HCT116 (cell line): ENCODE results near the gene SYCP2. TPM values are rescaled to one million over a fixed set of nuclear protein-coding genes. Genes with fewer than 3 reads are reported as not detected.

Experiments used
- ATAC-seq: fragments of 200-7000 bp; cut with Tn5 transposase; 2 replicates; pipeline ENCODE4 v1.9.1; 2020; ENCODE audit warnings: mild to moderate bottlenecking, moderate library complexity
- BruUV-seq: library from RNA; stranded (reverse); fragments of 400-500 nt; replicated peaks from 2 replicates; lab custom pipeline; 2021; lab: Mats Ljungman, UMichigan
- CTCF ChIA-PET: fragments of 300-600 bp; sonication (Branson Sonifier 250); formaldehyde crosslinking; loops from one replicate; lab custom pipeline; 2021; ENCODE audit warnings: antibody characterized with exemption; lab: Charles Lee
- POLR2A ChIA-PET: fragments of 300-600, 350-600 bp; sonication (Branson Sonifier 250); formaldehyde crosslinking; loops from one replicate; lab custom pipeline; 2021; ENCODE audit warnings: antibody characterized with exemption; lab: Charles Lee
- RAD21 ChIA-PET, 2 experiments: fragments of 300-600 bp; sonication (Branson Sonifier 250); formaldehyde crosslinking; loops; one replicate each; lab custom pipeline; 2023; ENCODE audit warnings: low total read pairs in 2 of 2; ENCODE audit not compliant: uncharacterized antibody in 2 of 2, unreplicated experiment in 2 of 2, low non-redundant PET in 1 of 2; lab: Charles Lee
- DNase-seq: peaks from one replicate; pipeline ENCODE4 v3.0.0-alpha.2; 2010; ENCODE audit warnings: low read depth, low spot score
- H2AFZ ChIP-seq: fragments of 200-600 bp; shearing (Covaris generic), sonication (generic); 2 replicates; pipeline ENCODE4 v1.6.1; 2017; ENCODE audit warnings: low read depth, mixed run types, mixed read lengths, antibody characterized with exemption, low read length; ENCODE audit not compliant: poor library complexity, severe bottlenecking
- H3K27ac ChIP-seq: 2 replicates; pipeline ENCODE4 v1.5.1; 2012; ENCODE audit warnings: low read depth, low read length
- H3K27me3 ChIP-seq: fragments of 200-600 bp; sonication (generic); 2 replicates; pipeline ENCODE4 v1.6.1; 2016; ENCODE audit warnings: mixed run types, low read length, mixed read lengths; ENCODE audit not compliant: insufficient read depth
- H3K36me3 ChIP-seq, 2 experiments: fragments of 200-500 bp in 1 of 2; fragments of 200-600 bp in 1 of 2; sonication (Bioruptor generic) in 1 of 2; sonication (generic) in 1 of 2; 2 replicates each; pipeline versions ENCODE4 v1.5.1 to v1.6.1; 2014 to 2016; ENCODE audit warnings: low read length in 2 of 2, inconsistent platforms in 1 of 2, mixed read lengths in 1 of 2, mixed run types in 1 of 2; ENCODE audit not compliant: insufficient read depth in 2 of 2, control insufficient read depth in 1 of 2
- H3K4me1 ChIP-seq, 2 experiments: fragments of 200-600 bp in 1 of 2; sonication (generic) in 1 of 2; 2 replicates each; pipeline versions ENCODE4 v1.5.1 to v1.6.1; 2012 to 2017; ENCODE audit warnings: low read length in 2 of 2, inconsistent platforms in 1 of 2, mild to moderate bottlenecking in 1 of 2, mixed read lengths in 1 of 2, mixed run types in 1 of 2, moderate library complexity in 1 of 2; ENCODE audit not compliant: insufficient read depth in 2 of 2, control insufficient read depth in 1 of 2
- H3K4me2 ChIP-seq: fragments of 200-600 bp; sonication (generic); 2 replicates; pipeline ENCODE4 v1.6.1; 2017; ENCODE audit warnings: mixed run types, low read length, mixed read lengths
- H3K4me3 ChIP-seq, 2 experiments: fragments of 200-600 bp in 1 of 2; sonication (generic) in 1 of 2; replicated peaks in 1 of 2; 2 replicates each; pipeline ENCODE4 v1.5.1; 2011 to 2016; ENCODE audit warnings: low read length in 2 of 2, control low read depth in 1 of 2, low read depth in 1 of 2, mild to moderate bottlenecking in 1 of 2, mixed read lengths in 1 of 2, mixed run types in 1 of 2
- H3K79me2 ChIP-seq: fragments of 200-600 bp; sonication (generic); 2 replicates; pipeline ENCODE4 v1.6.1; 2017; ENCODE audit warnings: mild to moderate bottlenecking, mixed run types, low read length, moderate library complexity, mixed read lengths; ENCODE audit not compliant: insufficient read depth
- H3K9ac ChIP-seq: fragments of 200-600 bp; sonication (generic); 2 replicates; pipeline ENCODE4 v1.6.1; 2016; ENCODE audit warnings: low read length, mixed read lengths
- H3K9me2 ChIP-seq: fragments of 200-600 bp; sonication (generic), shearing (Covaris generic); 2 replicates; pipeline ENCODE4 v1.6.1; 2017; ENCODE audit warnings: mixed run types, mild to moderate bottlenecking, moderate library complexity; ENCODE audit not compliant: insufficient read depth
- H3K9me3 ChIP-seq, 2 experiments: fragments of 200-500 bp in 1 of 2; fragments of 200-600 bp in 1 of 2; sonication (Bioruptor generic) in 1 of 2; sonication (generic) in 1 of 2; 2 replicates each; pipeline ENCODE4 v1.6.1; 2014 to 2017; ENCODE audit warnings: low read length in 2 of 2, mixed read lengths in 2 of 2, inconsistent platforms in 1 of 2, low read depth in 1 of 2, mild to moderate bottlenecking in 1 of 2, mixed run types in 1 of 2, moderate library complexity in 1 of 2; ENCODE audit not compliant: control insufficient read depth in 1 of 2, insufficient read depth in 1 of 2
- H4K20me1 ChIP-seq: fragments of 200-600 bp; sonication (generic), shearing (Covaris generic); 2 replicates; pipeline ENCODE4 v1.6.1; 2017; ENCODE audit warnings: mixed run types, mild to moderate bottlenecking, moderate library complexity; ENCODE audit not compliant: insufficient read depth
- CBX3 ChIP-seq: IDR thresholded peaks from 2 replicates; pipeline ENCODE4 v1.6.1; 2012; ENCODE audit warnings: low read depth
- CEBPB ChIP-seq: IDR thresholded peaks from 2 replicates; pipeline ENCODE4 v1.6.1; 2012; ENCODE audit warnings: low read depth
- CTCF ChIP-seq, 3 experiments: fragments of 200-600 bp in 1 of 3; sonication (generic) in 1 of 3; IDR thresholded peaks in 2 of 3; conservative IDR thresholded peaks in 1 of 3; 2 replicates each; pipeline ENCODE4 v1.5.1; 2012 to 2017; ENCODE audit warnings: low read depth in 2 of 3, low read length in 2 of 3, antibody characterized with exemption in 1 of 3, borderline replicate concordance in 1 of 3, control low read depth in 1 of 3, mild to moderate bottlenecking in 1 of 3, mixed read lengths in 1 of 3, mixed run types in 1 of 3, moderate library complexity in 1 of 3; ENCODE audit not compliant: insufficient read depth in 1 of 3
- EGR1 ChIP-seq: IDR thresholded peaks from 2 replicates; pipeline ENCODE4 v1.6.1; 2012; ENCODE audit warnings: low read depth
- ELF1 ChIP-seq: IDR thresholded peaks from 2 replicates; pipeline ENCODE4 v1.6.1; 2012; ENCODE audit warnings: low read depth, borderline replicate concordance
- EZH2 ChIP-seq: fragments of 200-600 bp; sonication (generic); IDR thresholded peaks from 2 replicates; pipeline ENCODE4 v1.6.1; 2017; ENCODE audit warnings: antibody characterized with exemption, mixed run types
- FOSL1 ChIP-seq: IDR thresholded peaks from 2 replicates; pipeline ENCODE4 v1.6.1; 2012; ENCODE audit warnings: low read depth
- POLR2A ChIP-seq: IDR thresholded peaks from 2 replicates; pipeline ENCODE4 v1.7.0; 2011; ENCODE audit warnings: borderline replicate concordance; ENCODE audit not compliant: insufficient read depth, insufficient read length; ENCODE audit errors: extremely low read depth
- POLR2AphosphoS5 ChIP-seq: IDR thresholded peaks from 2 replicates; pipeline ENCODE4 v1.6.1; 2011; ENCODE audit warnings: mild to moderate bottlenecking, low read depth, low read length, moderate library complexity
- RAD21 ChIP-seq: IDR thresholded peaks from 2 replicates; pipeline ENCODE4 v1.6.1; 2012; ENCODE audit warnings: low read depth, mild to moderate bottlenecking
- REST ChIP-seq: IDR thresholded peaks from 2 replicates; pipeline ENCODE4 v1.6.1; 2012; ENCODE audit warnings: low read depth
- SIN3A ChIP-seq: IDR thresholded peaks from 2 replicates; pipeline ENCODE4 v1.6.1; 2012; ENCODE audit warnings: low read depth
- SP1 ChIP-seq: IDR thresholded peaks from 2 replicates; pipeline ENCODE4 v1.6.1; 2012; ENCODE audit warnings: low read depth
- SRF ChIP-seq: IDR thresholded peaks from 2 replicates; pipeline ENCODE4 v1.6.1; 2012; ENCODE audit warnings: low read depth
- YY1 ChIP-seq: IDR thresholded peaks from 2 replicates; pipeline ENCODE4 v1.6.1; 2011; ENCODE audit warnings: low read length, low read depth, moderate library complexity, mild to moderate bottlenecking; ENCODE audit not compliant: insufficient replicate concordance; ENCODE audit errors: extremely low read depth
- intact Hi-C: fragments of 100-400 bp; cut with micrococcal nuclease; formaldehyde crosslinking; loops from 2 replicates; pipeline ENCODE4 v1.10.0; 2022
- total RNA-seq: library from RNA; stranded (reverse); gene quantifications from one replicate; pipeline ENCODE4 v1.2.1, GENCODE V29; 2021; ENCODE audit not compliant: unreplicated experiment
- TF ChIP-seq, protein P1 (sequence below): IDR thresholded peaks from 2 replicates; pipeline ENCODE4 v1.6.1; 2012
- TF ChIP-seq, protein P2 (sequence below): IDR thresholded peaks from 2 replicates; pipeline ENCODE4 v1.6.1; 2011; ENCODE audit warnings: mild to moderate bottlenecking, low read length, moderate library complexity; ENCODE audit not compliant: insufficient replicate concordance; ENCODE audit errors: extremely low read depth
- TF ChIP-seq, protein P3 (sequence below): IDR thresholded peaks from 2 replicates; pipeline ENCODE4 v1.6.1; 2012

Gene SYCP2
- total RNA-seq, 1 experiment from 2014 or later = 0.59 TPM

GRCh38 chr20:59817846-59818615 lies 115.4 kb downstream of the SYCP2 start:
- H3K4me2 ChIP-seq = no peak overlapping the region

More at GRCh38 chr20:59817846-59818615, 115.4 kb downstream of the SYCP2 start:
- BruUV-seq = no TSS peak
- no peak overlapping the region for H2AFZ ChIP-seq
- ChIA-PET RAD21 (no interaction called here), CTCF (no interaction called here), POLR2A (no interaction called here)
- H3K4me1 ChIP-seq = no peaks in the 10 kb centered on the region
- H4K20me1 ChIP-seq = no peaks in the 10 kb centered on the region
- no peaks in the 10 kb centered on the region for H3K9me3 ChIP-seq
- H3K36me3 ChIP-seq = no peaks in the 10 kb centered on the region
- TF ChIP-seq SP1 = no peak
- no peak for TF ChIP-seq POLR2AphosphoS5
- no peak for TF ChIP-seq YY1
- TF ChIP-seq SRF = no peak
- no peak for TF ChIP-seq EGR1
- no peak for TF ChIP-seq CTCF (IDR thresholded peaks at IDR 0.05 in 2 of 3, conservative IDR thresholded peaks at IDR 0.05 in 1 of 3; ENCODE audit: borderline replicate concordance in 1 of 3, insufficient read depth in 1 of 3, low read depth in 2 of 3, low read length in 2 of 3)
- no peak for TF ChIP-seq SIN3A
- TF ChIP-seq EZH2 = no peak
- TF ChIP-seq RAD21 = no peak
- TF ChIP-seq, protein P1, sequence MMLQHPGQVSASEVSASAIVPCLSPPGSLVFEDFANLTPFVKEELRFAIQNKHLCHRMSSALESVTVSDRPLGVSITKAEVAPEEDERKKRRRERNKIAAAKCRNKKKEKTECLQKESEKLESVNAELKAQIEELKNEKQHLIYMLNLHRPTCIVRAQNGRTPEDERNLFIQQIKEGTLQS = no peak
- TF ChIP-seq ELF1 = no peak
- no peak for TF ChIP-seq CEBPB
- no peak for TF ChIP-seq POLR2A
- TF ChIP-seq REST = no peak
- TF ChIP-seq, protein P2, sequence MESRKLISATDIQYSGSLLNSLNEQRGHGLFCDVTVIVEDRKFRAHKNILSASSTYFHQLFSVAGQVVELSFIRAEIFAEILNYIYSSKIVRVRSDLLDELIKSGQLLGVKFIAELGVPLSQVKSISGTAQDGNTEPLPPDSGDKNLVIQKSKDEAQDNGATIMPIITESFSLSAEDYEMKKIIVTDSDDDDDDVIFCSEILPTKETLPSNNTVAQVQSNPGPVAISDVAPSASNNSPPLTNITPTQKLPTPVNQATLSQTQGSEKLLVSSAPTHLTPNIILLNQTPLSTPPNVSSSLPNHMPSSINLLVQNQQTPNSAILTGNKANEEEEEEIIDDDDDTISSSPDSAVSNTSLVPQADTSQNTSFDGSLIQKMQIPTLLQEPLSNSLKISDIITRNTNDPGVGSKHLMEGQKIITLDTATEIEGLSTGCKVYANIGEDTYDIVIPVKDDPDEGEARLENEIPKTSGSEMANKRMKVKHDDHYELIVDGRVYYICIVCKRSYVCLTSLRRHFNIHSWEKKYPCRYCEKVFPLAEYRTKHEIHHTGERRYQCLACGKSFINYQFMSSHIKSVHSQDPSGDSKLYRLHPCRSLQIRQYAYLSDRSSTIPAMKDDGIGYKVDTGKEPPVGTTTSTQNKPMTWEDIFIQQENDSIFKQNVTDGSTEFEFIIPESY = no peak
- TF ChIP-seq FOSL1 = no peak
- no peak for TF ChIP-seq CBX3
- TF ChIP-seq, protein P3, sequence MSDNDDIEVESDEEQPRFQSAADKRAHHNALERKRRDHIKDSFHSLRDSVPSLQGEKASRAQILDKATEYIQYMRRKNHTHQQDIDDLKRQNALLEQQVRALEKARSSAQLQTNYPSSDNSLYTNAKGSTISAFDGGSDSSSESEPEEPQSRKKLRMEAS = no peak
- no peak overlapping the region for H3K4me3 ChIP-seq
- H3K79me2 ChIP-seq = no peaks in the 10 kb centered on the region
- intact Hi-C loops = no loop called here
- ATAC-seq = no peak
- no peak overlapping the region for H3K27ac ChIP-seq
- H3K9ac ChIP-seq = no peak overlapping the region
- peaks cover 14% of the 10 kb centered on the region for H3K27me3 ChIP-seq
- H3K9me2 ChIP-seq = no peaks in the 10 kb centered on the region
- DNase-seq = no peak
